Fibroblast of skin of right biceps (primary cell): ENCODE measurements around the gene CCT7.

Experiments
- DNase-seq: peaks from one replicate; pipeline ENCODE4 v3.0.0-alpha.2; 2013

CCT7 gene

DNA sequence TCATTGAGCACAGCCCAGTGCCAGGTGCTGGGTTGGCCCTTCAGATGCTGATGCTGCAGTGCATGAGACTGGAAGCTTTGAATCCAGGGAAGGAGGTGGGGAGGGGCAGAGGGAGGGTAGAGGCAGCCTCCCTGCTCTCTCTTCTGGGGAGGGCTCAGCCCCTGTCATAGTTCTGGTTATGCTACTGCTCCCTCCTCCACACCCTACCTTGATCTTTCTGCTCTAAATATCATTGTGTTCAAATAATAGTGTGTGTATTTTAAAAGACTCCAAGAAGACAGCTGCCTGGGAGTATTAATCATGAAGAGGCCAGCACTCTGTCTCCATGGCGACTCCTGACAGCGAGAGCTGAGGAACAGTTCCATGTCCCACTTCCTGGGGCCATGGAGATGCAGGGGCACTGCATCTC, 63.0 kb downstream of the CCT7 start:
- DNase-seq = no peak

DNA sequence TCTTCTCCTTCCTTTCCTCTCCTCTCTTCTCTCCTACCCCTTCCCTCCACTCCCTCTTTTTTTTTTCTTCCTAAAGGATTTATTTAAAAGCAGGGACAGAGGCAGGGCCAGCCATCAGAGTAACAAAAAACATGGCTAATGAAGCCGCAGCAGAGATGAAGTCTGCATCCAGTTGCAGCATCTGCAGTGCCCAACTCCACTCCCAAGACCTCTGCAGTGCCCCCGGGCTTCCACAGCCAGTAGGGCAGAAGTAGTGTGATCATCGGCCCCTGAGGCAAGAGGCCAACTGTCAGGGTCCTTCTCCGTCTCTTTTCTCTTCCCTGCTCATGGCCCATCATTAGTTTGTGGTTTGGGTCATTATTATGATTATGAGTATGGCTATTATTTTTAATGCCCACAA, 63.5 kb downstream of the CCT7 start:
- no peak for DNase-seq

DNA sequence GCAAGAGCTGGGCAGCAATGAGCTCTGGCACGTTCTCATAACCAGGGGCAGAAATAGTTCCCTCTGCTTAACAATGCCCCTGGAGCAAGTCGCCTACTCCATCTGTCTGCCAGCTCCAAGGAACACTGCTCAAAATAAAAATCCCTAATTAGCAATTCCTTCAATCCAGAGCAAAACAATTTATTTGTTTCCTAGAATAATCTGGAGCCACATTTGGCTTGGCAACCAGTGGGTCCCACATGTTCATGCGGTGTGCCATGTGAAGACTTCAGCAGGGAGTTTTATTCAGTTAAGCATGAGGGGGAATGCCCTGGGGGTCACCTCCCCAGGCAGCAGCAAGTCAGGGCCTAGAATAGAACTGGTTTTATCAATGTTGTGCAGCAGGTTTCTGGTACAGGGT, 66.8 kb downstream of the CCT7 start:
- DNase-seq = no peak

DNA sequence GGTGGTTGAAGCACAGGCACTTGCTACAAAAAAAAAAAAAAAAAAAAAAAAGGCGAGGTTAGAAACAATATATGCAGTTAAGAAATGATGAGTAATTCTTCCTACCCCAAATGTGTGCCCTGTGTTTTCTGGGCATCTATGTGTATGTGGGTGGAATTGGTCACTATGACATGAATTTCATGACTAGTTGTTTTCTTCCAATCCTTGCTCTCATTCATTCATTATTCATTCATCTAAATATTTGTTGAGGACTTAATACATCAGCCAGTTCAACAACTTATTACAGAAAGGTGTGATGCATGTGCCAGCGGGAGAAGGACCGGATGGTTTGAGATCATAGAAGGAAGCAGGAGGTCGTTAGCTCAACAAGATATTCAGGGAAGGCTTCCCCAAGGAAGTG, 67.5 kb downstream of the CCT7 start:
- no peak for DNase-seq
